GM19099 (cell line): ENCODE results near the gene OR6N2.

Experiments used
- POLR2A ChIP-seq: IDR thresholded peaks from 3 replicates; pipeline ENCODE4 v1.6.1; 2011; ENCODE audit warnings: low read depth; ENCODE audit not compliant: insufficient read length; ENCODE audit errors: extremely low read depth

OR6N2 gene

DNA sequence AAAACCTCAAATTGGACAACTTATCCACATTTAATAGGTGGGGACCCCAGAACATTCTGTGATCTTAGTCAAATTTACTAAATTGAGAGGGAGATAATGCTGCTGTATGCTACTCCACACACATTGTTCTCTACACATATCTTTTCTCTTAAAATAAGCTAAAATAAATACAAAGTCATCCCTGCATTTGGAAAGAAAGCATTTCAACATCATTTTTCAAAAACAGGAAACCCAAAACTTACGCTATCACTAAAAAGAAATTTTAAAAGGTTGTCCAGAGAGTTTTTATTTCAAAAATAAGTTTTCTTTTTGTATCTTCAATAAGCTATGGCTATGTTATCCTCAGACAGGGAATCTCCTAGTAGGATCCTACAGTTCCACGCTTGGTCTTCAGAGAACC is 19.5 kb upstream of the OR6N2 start:
- TF ChIP-seq POLR2A = no peak

GRCh38 chr1:158799689-158800088 is 18.7 kb upstream of the OR6N2 start:
- TF ChIP-seq POLR2A = no peak

DNA sequence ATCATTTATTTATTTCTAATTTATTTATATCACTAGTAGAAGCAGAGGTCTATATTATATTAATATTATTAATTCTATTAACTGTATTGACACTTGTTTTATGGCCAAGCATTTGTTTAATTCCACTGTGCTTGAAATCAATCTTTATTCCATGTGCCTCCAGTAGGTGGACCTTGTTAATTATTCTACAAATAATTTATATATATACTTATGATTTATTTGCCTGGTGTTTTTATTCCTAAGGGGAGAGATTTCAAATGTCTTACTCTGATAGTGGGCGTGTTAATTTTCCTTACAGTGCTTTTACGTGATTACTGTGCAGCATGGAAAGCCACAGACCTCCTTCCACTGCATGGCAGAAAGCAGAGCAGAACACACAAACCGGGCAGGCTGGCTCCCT is 17.5 kb upstream of the OR6N2 start:
- no peak for TF ChIP-seq POLR2A

- TF ChIP-seq POLR2A = no peak
Observed at GRCh38 chr1:158794247-158794646, 13.2 kb upstream of the OR6N2 start.

GRCh38 chr1:158793604-158794003 is 12.6 kb upstream of the OR6N2 start:
- TF ChIP-seq POLR2A = no peak

- TF ChIP-seq POLR2A = no peak
Observed at GRCh38 chr1:158771950-158772866, 8.8 kb downstream of the OR6N2 start, which contains the start of gene OR6N1. TSS of gene OR6N1 (minus strand) at chr1:158772195. CDS start at chr1:158766682, 5,513 bp downstream.

DNA sequence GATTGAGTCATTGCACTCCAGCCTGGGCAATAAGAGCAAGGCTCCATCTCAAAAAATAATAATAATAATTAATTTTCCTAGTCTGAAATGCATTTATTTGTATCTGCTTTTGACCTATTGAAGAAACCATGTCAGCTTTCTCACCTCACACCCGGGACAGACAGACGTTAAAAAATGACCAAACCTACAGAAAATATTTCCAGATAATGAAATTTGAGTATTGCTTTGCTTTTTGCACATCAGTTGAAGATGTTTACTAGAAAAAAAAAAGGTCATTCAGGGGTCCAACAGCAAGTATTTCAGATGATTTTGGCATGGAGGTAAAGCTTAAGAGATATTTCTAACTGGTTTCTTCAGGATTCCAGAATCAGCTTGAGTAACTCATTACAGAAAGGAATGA is 26.6 kb downstream of the OR6N2 start, which contains the start of gene OR6K6:
TSS of gene OR6K6 (plus strand) at position 301 of the 400 bp plus-strand sequence. CDS start 168 bp downstream, outside the sequence.
- no peak for TF ChIP-seq POLR2A

- TF ChIP-seq POLR2A = no peak
Observed at GRCh38 chr1:158752155-158752712, 28.8 kb downstream of the OR6N2 start.

GRCh38 chr1:158735848-158736247 is 45.2 kb downstream of the OR6N2 start:
- TF ChIP-seq POLR2A = no peak

- no peak for TF ChIP-seq POLR2A
Observed at GRCh38 chr1:158732524-158732923, 48.5 kb downstream of the OR6N2 start.

GRCh38 chr1:158731707-158732106 is 49.3 kb downstream of the OR6N2 start:
- TF ChIP-seq POLR2A = no peak

GRCh38 chr1:158730453-158730852 is 50.6 kb downstream of the OR6N2 start:
- TF ChIP-seq POLR2A = no peak

GRCh38 chr1:158728510-158729225 is 52.3 kb downstream of the OR6N2 start:
- no peak for TF ChIP-seq POLR2A

- TF ChIP-seq POLR2A = no peak
Observed at GRCh38 chr1:158724442-158724841, 56.6 kb downstream of the OR6N2 start.
